Measurements from ENCODE around the gene HSPB6. TPM values are rescaled to one million over a fixed set of nuclear protein-coding genes. Genes with fewer than 3 reads are reported as not detected.
A peak's percentile ranks its signal among the peaks of the same experiment; 100 is the strongest.

HSPB6 gene
- total RNA-seq, 2 donors from 2014 or later = 0.33 to 0.90 TPM

GRCh38 chr19:35736913-35737886, 19.6 kb downstream of the HSPB6 start:
- H3K27me3 ChIP-seq (ENCODE audit: control insufficient read depth, insufficient read depth, low read length, poor library complexity, severe bottlenecking) = no peaks in the 10 kb centered on the region
- no peaks in the 10 kb centered on the region for H3K4me1 ChIP-seq (ENCODE audit: control insufficient read depth, insufficient read depth, low read length)
- 92 to 98% methylated on average over 11 to 22 of the region's 22 CpGs for WGBS, 2 experiments (ENCODE audit: insufficient coverage in 1 of 2, insufficient read length in 1 of 2)
- H3K9me3 ChIP-seq (ENCODE audit: control insufficient read depth, low read length) = no peaks in the 10 kb centered on the region
- TF ChIP-seq CTCF (conservative IDR thresholded peaks at IDR 0.05) = peak; percentile 52
- H3K4me3 Mint-ChIP-seq = no peak overlapping the region
- no peak overlapping the region for H3K27ac Mint-ChIP-seq
- no peak for DNase-seq
- H3K36me3 ChIP-seq (ENCODE audit: control insufficient read depth, insufficient read depth, low read length) = peaks cover 56% of the 10 kb centered on the region
- H3K36me3 Mint-ChIP-seq (ENCODE audit: low read depth) = peaks cover 49% of the 10 kb centered on the region
- H3K27me3 Mint-ChIP-seq (ENCODE audit: insufficient read depth) = no peaks in the 10 kb centered on the region
- no peaks in the 10 kb centered on the region for H3K9me3 Mint-ChIP-seq
- H3K4me1 Mint-ChIP-seq = no peaks in the 10 kb centered on the region
- no peak overlapping the region for H3K4me3 ChIP-seq (ENCODE audit: low read length)
- H3K9ac ChIP-seq (ENCODE audit: extremely low read depth, low read length, poor library complexity, severe bottlenecking) = no peak overlapping the region
- H3K27ac ChIP-seq (ENCODE audit: low read depth, low read length) = no peak overlapping the region

DNA sequence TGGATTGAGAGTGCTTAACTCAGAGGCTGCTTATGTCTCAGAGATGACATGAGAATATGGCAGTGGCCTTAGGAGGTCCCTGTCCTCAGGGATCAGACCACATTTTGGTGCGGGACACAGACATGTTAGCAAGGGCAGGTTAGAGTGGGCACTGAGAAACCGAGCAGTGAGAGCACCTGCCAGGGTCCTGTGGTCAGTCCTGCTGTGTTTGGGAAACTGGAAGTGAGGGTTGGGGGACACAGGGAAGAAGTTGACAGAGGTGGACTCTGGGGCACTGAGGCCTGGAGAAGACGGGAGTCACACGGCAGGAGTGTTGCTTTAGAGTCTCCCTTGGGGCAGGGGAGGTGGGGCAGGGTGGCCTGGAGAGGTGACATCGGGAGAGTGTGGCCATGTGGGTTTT, 21.9 kb downstream of the HSPB6 start:
- H3K27me3 ChIP-seq (ENCODE audit: control insufficient read depth, insufficient read depth, low read length, poor library complexity, severe bottlenecking) = no peaks in the 10 kb centered on the region
- Mint-ChIP-seq H3K4me3 (no peak overlapping the region), H3K4me1 (no peaks in the 10 kb centered on the region), H3K36me3 (ENCODE audit: low read depth) (peaks cover 63% of the 10 kb centered on the region), H3K27me3 (ENCODE audit: insufficient read depth) (no peaks in the 10 kb centered on the region), H3K9me3 (no peaks in the 10 kb centered on the region), H3K27ac (no peak overlapping the region)
- no peak for TF ChIP-seq CTCF (conservative IDR thresholded peaks at IDR 0.05)
- no peak for DNase-seq
- no peaks in the 10 kb centered on the region for H3K4me1 ChIP-seq (ENCODE audit: control insufficient read depth, insufficient read depth, low read length)
- no peaks in the 10 kb centered on the region for H3K9me3 ChIP-seq (ENCODE audit: control insufficient read depth, low read length)
- no peak overlapping the region for H3K9ac ChIP-seq (ENCODE audit: extremely low read depth, low read length, poor library complexity, severe bottlenecking)
- no peak overlapping the region for H3K27ac ChIP-seq (ENCODE audit: low read depth, low read length)
- 91 to 98% methylated on average over 4 to 5 of the region's 5 CpGs for WGBS, 2 experiments (ENCODE audit: insufficient coverage in 1 of 2, insufficient read length in 1 of 2)
- no peak overlapping the region for H3K4me3 ChIP-seq (ENCODE audit: low read length)
- peaks cover 72% of the 10 kb centered on the region for H3K36me3 ChIP-seq (ENCODE audit: control insufficient read depth, insufficient read depth, low read length)

- H3K4me1 ChIP-seq (ENCODE audit: control insufficient read depth, insufficient read depth, low read length) = no peaks in the 10 kb centered on the region
- Mint-ChIP-seq H3K4me1 (no peaks in the 10 kb centered on the region), H3K36me3 (ENCODE audit: low read depth) (peaks cover 69% of the 10 kb centered on the region), H3K4me3 (no peak overlapping the region), H3K27me3 (ENCODE audit: insufficient read depth) (no peaks in the 10 kb centered on the region), H3K27ac (no peak overlapping the region), H3K9me3 (no peaks in the 10 kb centered on the region)
- no peak overlapping the region for H3K27ac ChIP-seq (ENCODE audit: low read depth, low read length)
- H3K4me3 ChIP-seq (ENCODE audit: low read length) = no peak overlapping the region
- H3K27me3 ChIP-seq (ENCODE audit: control insufficient read depth, insufficient read depth, low read length, poor library complexity, severe bottlenecking) = no peaks in the 10 kb centered on the region
- peaks cover 76% of the 10 kb centered on the region for H3K36me3 ChIP-seq (ENCODE audit: control insufficient read depth, insufficient read depth, low read length)
- no peak overlapping the region for H3K9ac ChIP-seq (ENCODE audit: extremely low read depth, low read length, poor library complexity, severe bottlenecking)
- 95 to 97% methylated on average over 8 of the region's 8 CpGs for WGBS, 2 experiments (ENCODE audit: insufficient coverage in 1 of 2, insufficient read length in 1 of 2)
- no peaks in the 10 kb centered on the region for H3K9me3 ChIP-seq (ENCODE audit: control insufficient read depth, low read length)
- no peak for TF ChIP-seq CTCF (conservative IDR thresholded peaks at IDR 0.05)
- DNase-seq = no peak
Observed at GRCh38 chr19:35734273-35734672, 22.6 kb downstream of the HSPB6 start.

Data from endodermal cell (in vitro differentiated cells).